GM12864 (cell line): ENCODE results near the gene KRTAP15-1.

ENCODE experiments used
- DNase-seq: peaks from one replicate; pipeline ENCODE4 v3.0.0-alpha.2; 2011; ENCODE audit warnings: low read depth
- H3K4me3 ChIP-seq: 2 replicates; pipeline ENCODE4 v1.5.1; 2011; ENCODE audit warnings: mild to moderate bottlenecking, low read depth, low read length, control low read depth
- CTCF ChIP-seq: IDR thresholded peaks from 2 replicates; pipeline ENCODE4 v1.5.1; 2011; ENCODE audit warnings: low read depth, mild to moderate bottlenecking, moderate library complexity, low read length, control low read depth, inconsistent platforms; ENCODE audit errors: missing control alignments

KRTAP15-1 gene

GRCh38 chr21:30486180-30486579 is 46.1 kb downstream of the KRTAP15-1 start:
- no peak overlapping the region for H3K4me3 ChIP-seq
- DNase-seq: no peak
- TF ChIP-seq CTCF: no peak

- no peak for DNase-seq
- no peak within 1 kb of the TSS for H3K4me3 ChIP-seq
- TF ChIP-seq CTCF: no peak
These were observed 47.3 kb downstream of the KRTAP15-1 start, which contains the start of gene KRTAP19-2 for GRCh38 chr21:30487336-30487735. KRTAP19-2 (minus strand) TSS chr21:30487436; CDS start chr21:30487348, 88 bp downstream.
